ENCODE measurements around the gene ZC3H8.
"Not testable (repeated sequence)": the region's sequence is repeated elsewhere in the genome, so short reads cannot be mapped to it uniquely, and the experiment has no call there.

The ZC3H8 gene

GRCh38 chr2:112259509-112260294, 4.9 kb upstream of the ZC3H8 start:
- DNase-seq (ENCODE audit: low spot score), result peak; percentile 59

- no peak for DNase-seq (ENCODE audit: low spot score)
These were observed 2.7 kb upstream of the ZC3H8 start for GRCh38 chr2:112257575-112257974.

GRCh38 chr2:112256654-112257053, 1.8 kb upstream of the ZC3H8 start:
- DNase-seq (ENCODE audit: low spot score), result no peak

GRCh38 chr2:112255875-112256274, 1.0 kb upstream of the ZC3H8 start:
- no peak for DNase-seq (ENCODE audit: low spot score)

- no peak for DNase-seq (ENCODE audit: low spot score)
These were observed 1.5 kb downstream of the ZC3H8 start for GRCh38 chr2:112253261-112253815.

- no peak for DNase-seq (ENCODE audit: low spot score)
These were observed 3.6 kb downstream of the ZC3H8 start for GRCh38 chr2:112251271-112251670.

- no peak for DNase-seq (ENCODE audit: low spot score)
These were observed 10.0 kb downstream of the ZC3H8 start for GRCh38 chr2:112244854-112245253.

DNA sequence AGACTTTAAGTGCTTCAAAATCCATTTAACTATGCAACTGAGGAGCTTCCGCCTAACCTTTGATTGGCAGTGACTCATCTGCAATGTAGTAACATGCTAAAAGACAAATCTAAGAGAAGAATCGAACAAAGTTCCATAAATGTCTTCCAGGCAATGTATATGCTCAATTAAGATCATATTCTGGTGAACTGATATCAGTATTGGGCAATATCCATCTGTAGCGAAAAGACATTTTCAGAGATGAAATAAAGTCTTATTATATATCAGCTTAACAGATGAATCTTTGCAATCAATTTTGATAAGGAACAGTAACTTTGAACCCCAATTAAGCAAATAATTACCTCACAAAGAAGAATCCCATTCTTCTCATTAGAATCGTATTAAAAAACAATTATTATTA, 11.6 kb downstream of the ZC3H8 start:
- DNase-seq (ENCODE audit: low spot score), result no peak

DNA sequence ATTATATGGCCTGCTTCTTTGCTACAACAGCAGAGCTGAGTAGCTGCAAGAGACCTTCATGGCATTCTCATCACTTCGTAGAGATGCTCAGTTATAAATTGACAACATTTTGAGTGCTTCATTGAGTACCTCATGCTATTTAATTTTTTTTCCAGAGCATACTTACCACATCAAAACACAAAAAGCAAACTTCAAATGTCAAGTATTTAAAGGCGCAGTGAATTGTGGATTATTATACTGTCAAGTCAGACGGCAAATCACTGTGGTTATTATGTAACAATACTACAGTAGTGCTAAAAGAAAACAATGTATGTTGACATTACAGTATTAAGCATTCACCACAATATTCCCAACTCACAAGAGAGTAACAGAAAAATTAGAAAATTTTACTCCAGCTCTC, 12.5 kb downstream of the ZC3H8 start:
- DNase-seq (ENCODE audit: low spot score), result no peak

- DNase-seq (ENCODE audit: low spot score), result no peak
These were observed 15.0 kb downstream of the ZC3H8 start for GRCh38 chr2:112239862-112240261.

- DNase-seq (ENCODE audit: low spot score), result no peak
These were observed 24.5 kb downstream of the ZC3H8 start for GRCh38 chr2:112230371-112230770.

DNA sequence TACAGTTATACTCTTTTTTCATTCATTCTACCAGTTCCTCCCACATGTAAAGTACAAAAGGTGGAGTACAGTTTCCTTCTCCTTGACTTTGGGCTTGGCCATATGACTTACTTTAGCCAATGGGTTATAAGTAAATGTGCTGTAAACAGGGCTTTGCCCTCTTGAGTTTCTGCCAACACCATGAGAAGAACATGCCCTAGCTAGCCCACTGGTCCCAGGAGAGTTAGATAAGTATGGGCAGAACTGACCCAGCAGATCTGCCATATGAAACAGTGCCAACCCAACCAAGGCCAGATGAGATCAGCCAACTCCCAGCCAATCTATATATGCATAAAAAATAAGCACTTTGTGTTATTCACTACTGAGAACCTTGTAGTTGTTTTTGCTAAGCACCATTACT, 25.5 kb downstream of the ZC3H8 start:
- DNase-seq (ENCODE audit: low spot score), result no peak

DNA sequence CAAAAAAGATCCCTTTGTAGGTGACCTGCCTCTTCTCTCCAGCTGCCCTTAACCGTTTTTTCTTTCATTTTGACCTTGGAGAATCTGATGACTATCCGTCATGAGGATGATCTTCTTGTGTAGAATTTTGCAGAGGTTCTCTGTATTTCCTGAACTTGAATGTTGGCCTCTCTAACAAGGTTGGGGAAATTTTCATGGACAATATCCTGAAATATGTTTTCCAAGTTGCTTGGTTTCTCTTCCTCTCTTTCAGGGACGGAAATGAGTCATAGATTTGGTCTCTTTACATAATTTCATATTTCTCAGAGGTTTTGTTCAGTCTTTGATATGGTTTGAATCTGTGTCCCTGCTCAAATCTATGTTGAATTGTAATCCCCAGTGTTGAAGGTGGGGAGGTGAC, 34.0 kb downstream of the ZC3H8 start:
- no peak for DNase-seq (ENCODE audit: low spot score)

DNA sequence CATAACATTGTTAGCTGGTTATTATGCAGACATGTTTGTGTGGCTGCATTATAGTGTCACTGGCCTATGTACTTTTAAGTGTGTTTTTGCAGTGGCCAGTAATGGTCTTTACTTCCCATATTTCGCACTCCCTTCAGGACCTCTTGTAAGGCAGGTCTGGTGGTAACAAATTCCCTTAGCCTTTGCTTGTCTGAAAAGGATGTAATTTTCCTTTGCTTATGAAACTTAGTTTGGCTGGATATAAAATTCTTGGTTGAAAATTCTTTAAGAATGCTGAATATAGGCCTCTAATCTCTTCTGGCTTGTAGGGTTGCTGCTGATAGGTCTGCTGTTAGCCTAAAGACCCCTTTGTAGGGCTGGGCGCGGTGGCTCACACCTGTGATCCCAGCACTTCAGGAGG, 34.7 kb downstream of the ZC3H8 start:
- no peak for DNase-seq (ENCODE audit: low spot score)

DNA sequence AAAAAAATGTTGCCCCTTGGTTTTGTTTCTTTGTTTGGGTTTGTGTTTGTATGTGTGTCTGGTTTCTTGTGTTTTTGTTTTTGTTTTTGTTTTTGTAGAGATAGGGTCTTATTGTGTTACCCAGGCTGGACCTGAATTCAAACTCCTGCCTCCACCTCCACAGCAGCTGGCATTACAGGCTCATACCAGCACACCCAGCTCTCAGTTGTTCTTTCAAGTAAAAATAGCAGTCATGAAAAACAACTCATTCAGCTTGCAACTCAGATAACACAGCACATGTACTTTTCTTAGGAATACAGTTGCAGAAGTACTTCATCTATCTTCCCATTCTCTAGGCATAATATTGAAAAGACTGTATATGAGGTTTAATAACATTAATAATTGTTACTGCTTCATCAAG, 37.0 kb downstream of the ZC3H8 start:
- no peak for DNase-seq (ENCODE audit: low spot score)

DNA sequence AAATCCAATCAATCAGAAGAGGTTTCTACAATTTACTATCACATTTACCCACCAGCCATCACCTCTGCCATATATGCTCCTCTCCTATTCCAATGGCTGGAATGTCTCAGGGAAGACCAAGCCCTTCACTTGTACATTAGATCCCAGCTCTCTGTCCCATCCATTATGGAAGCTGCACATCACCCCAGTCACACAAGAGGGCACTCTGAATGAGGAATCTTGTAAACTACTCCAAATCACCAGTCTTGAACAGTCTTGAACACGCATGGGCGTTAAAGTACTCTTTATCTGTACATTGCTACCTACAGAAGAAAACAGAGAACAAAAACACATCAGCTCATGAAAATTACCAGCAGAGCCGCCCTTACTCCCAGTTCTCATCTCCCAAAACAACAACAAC, 38.7 kb downstream of the ZC3H8 start:
- peak; percentile 30 for DNase-seq (ENCODE audit: low spot score)

- not testable (repeated sequence) for DNase-seq (ENCODE audit: low spot score)
These were observed 46.9 kb downstream of the ZC3H8 start for GRCh38 chr2:112207905-112208304.

GRCh38 chr2:112204411-112204810, 50.4 kb downstream of the ZC3H8 start:
- DNase-seq (ENCODE audit: low spot score), result no peak

GRCh38 chr2:112201696-112202430, 53.0 kb downstream of the ZC3H8 start:
- no peak for DNase-seq (ENCODE audit: low spot score)

- DNase-seq (ENCODE audit: low spot score), result no peak
These were observed 55.7 kb downstream of the ZC3H8 start for GRCh38 chr2:112199188-112199587.

GRCh38 chr2:112198780-112199179, 56.1 kb downstream of the ZC3H8 start:
- no peak for DNase-seq (ENCODE audit: low spot score)

DNA sequence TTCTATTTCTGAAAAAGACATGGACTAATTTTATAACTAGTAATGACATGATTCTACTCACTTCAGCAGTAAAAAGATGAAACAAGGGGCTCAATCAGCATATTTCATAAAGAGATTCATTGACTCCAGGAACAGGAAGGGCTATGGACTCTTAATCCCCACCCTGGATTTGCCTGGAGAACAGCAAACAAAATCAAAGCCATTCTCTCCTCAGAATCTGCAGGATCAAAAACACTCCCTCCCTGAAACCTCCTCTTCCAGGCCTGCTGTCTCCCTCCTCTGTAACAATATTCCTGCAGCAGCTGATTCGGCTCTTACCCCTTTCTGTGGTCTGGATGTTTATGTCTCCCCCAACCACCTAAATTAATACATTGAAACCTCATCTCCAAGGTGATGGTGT, 57.0 kb downstream of the ZC3H8 start:
- DNase-seq (ENCODE audit: low spot score), result no peak

GRCh38 chr2:112195950-112196349, 58.9 kb downstream of the ZC3H8 start:
- DNase-seq (ENCODE audit: low spot score), result no peak
